HepG2 (cell line): Measurements from ENCODE around the gene NPB. TPM values are rescaled to one million over a fixed set of nuclear protein-coding genes. Genes with fewer than 3 reads are reported as not detected.

Source experiments
- ATAC-seq: fragments of 200-7000 bp; cut with Tn5 transposase; 3 replicates; pipeline ENCODE4 v1.9.1; 2020; ENCODE audit warnings: mild to moderate bottlenecking, moderate library complexity
- BruUV-seq: library from RNA; stranded (reverse); fragments of 400-500 nt; replicated peaks from 2 replicates; lab custom pipeline; 2021; lab: Mats Ljungman, UMichigan
- CTCF ChIA-PET: fragments of 300-600 bp; formaldehyde crosslinking; extraction: SDS; loops from one replicate; lab custom pipeline; 2021; ENCODE audit warnings: low total read pairs, inconsistent platforms, low intra/inter-chr PET ratio; lab: Yijun Ruan, JAX
- POLR2A ChIA-PET: fragments of 350-600 bp; sonication (Branson Sonifier 250); formaldehyde crosslinking; loops from one replicate; lab custom pipeline; 2020; ENCODE audit warnings: antibody characterized with exemption, inconsistent platforms; lab: Yijun Ruan, JAX
- DNase-seq: peaks from one replicate; pipeline ENCODE4 v3.0.0-alpha.2; 2015; ENCODE audit warnings: low spot score
- FAIRE-seq: peaks from 3 replicates; lab custom pipeline; 2011; peaks lifted over from hg19 to GRCh38; lab: Jason Lieb, UNC
- H2AFZ ChIP-seq: one replicate; pipeline ENCODE4 v1.6.1; 2011; ENCODE audit warnings: low read length, inconsistent platforms
- H3K27ac ChIP-seq: fragments of 300-600 bp; 3 replicates; pipeline ENCODE4 v1.8.0; 2011; ENCODE audit warnings: mixed run types, mild to moderate bottlenecking, mixed read lengths, low read length, inconsistent platforms; ENCODE audit not compliant: insufficient read depth; ENCODE audit errors: extremely low read length
- H3K27me3 ChIP-seq, 2 experiments: fragments of 200-600 bp in 1 of 2; 2 replicates in 1 of 2; 3 replicates in 1 of 2; pipeline versions ENCODE4 v1.6.0 to v1.8.0; 2011; ENCODE audit warnings: low read length in 2 of 2, mild to moderate bottlenecking in 2 of 2, moderate library complexity in 2 of 2, inconsistent platforms in 1 of 2; ENCODE audit not compliant: insufficient read depth in 2 of 2, control insufficient read depth in 1 of 2
- H3K36me3 ChIP-seq, 2 experiments: fragments of 200-600 bp in 1 of 2; replicated peaks in 1 of 2; 2 replicates in 1 of 2; 3 replicates in 1 of 2; pipeline versions ENCODE4 v1.5.1 to v1.8.0; 2011; ENCODE audit warnings: low read length in 2 of 2, inconsistent platforms in 1 of 2; ENCODE audit not compliant: insufficient read depth in 2 of 2, control insufficient read depth in 1 of 2
- H3K4me1 ChIP-seq: 2 replicates; pipeline ENCODE4 v1.5.1; 2012; ENCODE audit warnings: low read length, inconsistent platforms; ENCODE audit not compliant: insufficient read depth
- H3K4me2 ChIP-seq: 2 replicates; pipeline ENCODE4 v1.6.0; 2011; ENCODE audit warnings: low read depth, low read length, inconsistent platforms
- H3K4me3 ChIP-seq, 3 experiments: fragments of 200-600 bp in 1 of 3; sonication (generic), shearing (Covaris generic) in 1 of 3; replicated peaks in 1 of 3; 2 replicates each; pipeline ENCODE4 v1.5.1; 2011 to 2016; ENCODE audit warnings: low read length in 3 of 3, inconsistent platforms in 2 of 3, low read depth in 2 of 3, mild to moderate bottlenecking in 2 of 3, control low read depth in 1 of 3, mixed read lengths in 1 of 3; ENCODE audit not compliant: insufficient read depth in 1 of 3
- H3K79me2 ChIP-seq: one replicate; pipeline ENCODE4 v1.6.1; 2011; ENCODE audit warnings: low read length, inconsistent platforms; ENCODE audit not compliant: insufficient read depth
- H3K9ac ChIP-seq: 2 replicates; pipeline ENCODE4 v1.6.0; 2011; ENCODE audit warnings: mild to moderate bottlenecking, low read depth, low read length, inconsistent platforms; ENCODE audit not compliant: insufficient read depth
- H3K9me3 ChIP-seq: 2 replicates; pipeline ENCODE4 v1.5.1; 2012; ENCODE audit warnings: mild to moderate bottlenecking, low read length
- H4K20me1 ChIP-seq: 2 replicates; pipeline ENCODE4 v1.6.0; 2011; ENCODE audit warnings: inconsistent platforms, mild to moderate bottlenecking, low read length, moderate library complexity; ENCODE audit not compliant: insufficient read depth
- CCAR2 ChIP-seq: fragments of 200-400 bp; formaldehyde crosslinking; optimal IDR thresholded peaks from 2 replicates; pipeline ENCODE3; 2018; ENCODE audit warnings: low read depth, mild to moderate bottlenecking, low read length, moderate library complexity
- CCDC6 ChIP-seq: sonication (generic); formaldehyde crosslinking; IDR thresholded peaks from 2 replicates; pipeline ENCODE4 v1.8.1; 2022; ENCODE audit warnings: mild to moderate bottlenecking, missing genetic modification reagents, moderate library complexity
- FOXC1 ChIP-seq: sonication (generic); formaldehyde crosslinking; IDR thresholded peaks from 2 replicates; pipeline ENCODE4 v1.8.0; 2022; ENCODE audit warnings: mild to moderate bottlenecking, missing genetic modification reagents, borderline replicate concordance
- HINFP ChIP-seq: sonication (generic); formaldehyde crosslinking; IDR thresholded peaks from 2 replicates; pipeline ENCODE4 v1.4.0; 2020; ENCODE audit warnings: low read depth, mild to moderate bottlenecking, missing genetic modification reagents
- KAT7 ChIP-seq: IDR thresholded peaks from 2 replicates; pipeline ENCODE4 v1.6.1; 2018; ENCODE audit warnings: borderline replicate concordance, missing compliant biosample characterization
- MEIS2 ChIP-seq: sonication (generic); formaldehyde crosslinking; IDR thresholded peaks from 2 replicates; pipeline ENCODE4 v1.9.0; 2021; ENCODE audit warnings: mild to moderate bottlenecking, missing genetic modification reagents
- MYPOP ChIP-seq: sonication (generic); formaldehyde crosslinking; IDR thresholded peaks from 2 replicates; pipeline ENCODE4 v1.8.1; 2023; ENCODE audit warnings: mild to moderate bottlenecking, moderate library complexity, missing genetic modification reagents
- NAIF1 ChIP-seq: sonication (generic); formaldehyde crosslinking; IDR thresholded peaks from 2 replicates; pipeline ENCODE4 v1.5.0; 2020; ENCODE audit warnings: mild to moderate bottlenecking, missing genetic modification reagents, borderline replicate concordance
- NR2F2 ChIP-seq: IDR thresholded peaks from 2 replicates; pipeline ENCODE4 v1.6.1; 2012; ENCODE audit warnings: low read depth, inconsistent platforms, borderline replicate concordance
- RXRB ChIP-seq: IDR thresholded peaks from 2 replicates; pipeline ENCODE4 v1.6.1; 2016; ENCODE audit warnings: borderline replicate concordance, missing genetic modification reagents, missing compliant biosample characterization
- SETDB1 ChIP-seq: sonication (generic); formaldehyde crosslinking; IDR thresholded peaks from 2 replicates; pipeline ENCODE4 v1.5.1; 2020; ENCODE audit warnings: missing genetic modification reagents, mild to moderate bottlenecking, borderline replicate concordance
- SIN3A ChIP-seq: IDR thresholded peaks from 2 replicates; pipeline ENCODE4 v1.6.1; 2011; ENCODE audit warnings: low read depth, mild to moderate bottlenecking, control low read depth, low read length, borderline replicate concordance
- SMAD1 ChIP-seq: sonication (generic); formaldehyde crosslinking; IDR thresholded peaks from 2 replicates; pipeline ENCODE4 v1.4.0; 2020; ENCODE audit warnings: missing genetic modification reagents, low read depth, mild to moderate bottlenecking, borderline replicate concordance
- U2AF2 ChIP-seq: fragments of 200-400 bp; formaldehyde crosslinking; IDR thresholded peaks from 2 replicates; pipeline ENCODE4 v1.6.1; 2017; ENCODE audit warnings: low read depth, mild to moderate bottlenecking, low read length
- ZBTB7B ChIP-seq: sonication (generic); formaldehyde crosslinking; IDR thresholded peaks from 2 replicates; pipeline ENCODE4 v1.4.0; 2020; ENCODE audit warnings: missing genetic modification reagents
- ZNF230 ChIP-seq: sonication (generic); formaldehyde crosslinking; IDR thresholded peaks from 2 replicates; pipeline ENCODE4 v1.4.0; 2020; ENCODE audit warnings: mild to moderate bottlenecking, missing genetic modification reagents
- ZNF510 ChIP-seq: sonication (generic); formaldehyde crosslinking; IDR thresholded peaks from 2 replicates; pipeline ENCODE4 v1.4.0; 2020; ENCODE audit warnings: low read depth, mild to moderate bottlenecking, missing genetic modification reagents
- ZNF724P ChIP-seq: sonication (generic); formaldehyde crosslinking; IDR thresholded peaks from 2 replicates; pipeline ENCODE4 v1.8.0; 2022; ENCODE audit warnings: missing genetic modification reagents, borderline replicate concordance
- ZZZ3 ChIP-seq: sonication (generic); formaldehyde crosslinking; IDR thresholded peaks from 2 replicates; pipeline ENCODE4 v1.4.0; 2020; ENCODE audit warnings: missing genetic modification reagents, mild to moderate bottlenecking, borderline replicate concordance
- WGBS: methylation state at CpG from one replicate; pipeline ENCODE4 v1.1.6; 2017; ENCODE audit warnings: low lambda C conversion rate; 5-methylcytosine and 5-hydroxymethylcytosine counted together
- in situ Hi-C: cut with HindIII; loops from 2 replicates; pipeline ENCODE4 v1.10.0; 2017; ENCODE audit warnings: low pct_unique_long_range_greater_than_20kb; ENCODE audit not compliant: extremely low pct_ligation_motif_present
- intact Hi-C: fragments of 100-400 bp; cut with micrococcal nuclease; formaldehyde crosslinking; loops from one replicate; pipeline ENCODE4 v1.10.0; 2022; ENCODE audit not compliant: unreplicated experiment
- polyA plus RNA-seq, 8 experiments: library from polyadenylated mRNA; depleted of rRNA in 3 of 8; stranded (reverse) in 7 of 8; unstranded in 1 of 8; fragments of >200 nt; fragmentation: Illumina TruSeq in 4 of 8; extraction: Trizol in 4 of 8; gene quantifications; 2 replicates each; pipeline versions ENCODE4 v1.2.1 to v1.2.3, GENCODE V29; 2011 to 2016; ENCODE audit warnings: low read depth in 4 of 8, missing spikeins in 1 of 8, mixed read lengths in 1 of 8; ENCODE audit not compliant: insufficient read depth in 1 of 8
- total RNA-seq, 5 experiments: library from RNA; depleted of rRNA; stranded (reverse); fragments of >200 nt; fragmentation: Illumina TruSeq; extraction: Trizol; gene quantifications; 2 replicates each; pipeline ENCODE4 v1.2.3, GENCODE V29; 2016; ENCODE audit warnings: low read depth in 1 of 5

NPB gene
- total and polyA plus RNA-seq, 2 of the 13 experiments (the other 11 are each of a cell fraction or from before 2014, with no cell fraction given), result 0.11 to 0.93 TPM

GRCh38 chr17:81909966-81910839 is 8.2 kb downstream of the NPB start:
- Histone ChIP-seq H3K79me2 (peaks cover 33% of the 10 kb centered on the region), H3K9me3 (no peaks in the 10 kb centered on the region), H3K36me3 (peaks cover 60 to 77% of the 10 kb centered on the region in 2 experiments), H3K27ac (peak overlapping the region; percentile 99), H3K4me1 (peaks cover 38% of the 10 kb centered on the region), H3K4me2 (peak overlapping the region; percentile 99), H2AFZ (no peak overlapping the region), H3K4me3 (peak overlapping the region; percentile 68 to 99 (median 97)), H3K9ac (peak overlapping the region; percentile 99), H3K27me3 (no peaks in the 10 kb centered on the region; a peak in 1 of 5 replicates), H4K20me1 (peaks cover 9% of the 10 kb centered on the region; the same call in 1 of the 2 replicates)
- POLR2A ChIA-PET, result interaction anchor here (0.8 to 3.5 kb wide), 20 partner anchors 9 to 196 kb away, joined by 3 to 52 read pairs (median 4); partner anchors contain the start of genes ALYREF, ANAPC11, ARHGDIA and CENPX
- peak; percentile 69 for ATAC-seq
- BruUV-seq, result no TSS peak
- peak; percentile 97 for DNase-seq
- in situ Hi-C loops (no loop called here), intact Hi-C loops (loop anchor here (2.0 to 5.0 kb wide), 2 partner anchors 17 to 38 kb away; partner anchors contain the start of genes ARHGDIA and MAFG)
- CTCF ChIA-PET, result no interaction called here
- FAIRE-seq, result peak; percentile 100
- WGBS, result 6% methylated on average over 19 of the region's 23 CpGs
- peak; percentile 82; the same call in 1 of the 2 replicates for TF ChIP-seq MYPOP (CRISPR knock-in tag)
- TF ChIP-seq U2AF2, result 0 out of 2 replicates have a peak, but pooled peaks have one; percentile 21
- no peak; the same call in 1 of the 2 replicates for TF ChIP-seq CCDC6 (CRISPR knock-in tag)
- peak; percentile 67; the same call in 1 of the 2 replicates for TF ChIP-seq ZNF724P
- TF ChIP-seq SIN3A, result peak; percentile 91
- no peak for TF ChIP-seq CCAR2
- peak; percentile 89 for TF ChIP-seq FOXC1 (CRISPR knock-in tag)
- no peak for TF ChIP-seq SETDB1 (CRISPR knock-in tag)
- peak; percentile 91 for TF ChIP-seq RXRB (CRISPR knock-in tag)
- TF ChIP-seq NAIF1, result no peak
- peak; percentile 77; the same call in 1 of the 2 replicates for TF ChIP-seq HINFP (CRISPR knock-in tag)
- 0 out of 2 replicates have a peak, but pooled peaks have one; percentile 57 for TF ChIP-seq ZNF230
- TF ChIP-seq ZBTB7B (CRISPR knock-in tag), result peak; percentile 51; the same call in 1 of the 2 replicates
- peak; percentile 88 for TF ChIP-seq KAT7
- peak; percentile 83 for TF ChIP-seq MEIS2 (CRISPR knock-in tag)
- peak; percentile 95; the same call in 1 of the 2 replicates for TF ChIP-seq SMAD1 (CRISPR knock-in tag)
- TF ChIP-seq ZNF510 (CRISPR knock-in tag), result peak; percentile 84; the same call in 1 of the 2 replicates
- TF ChIP-seq NR2F2, result peak; percentile 86
- peak; percentile 82 for TF ChIP-seq ZZZ3
